ENCODE measurements around the gene DAPK2.
A peak's percentile ranks its signal among the peaks of the same experiment; 100 is the strongest.
"Not testable (repeated sequence)": the region's sequence is repeated elsewhere in the genome, so short reads cannot be mapped to it uniquely, and the experiment has no call there.

The DAPK2 gene

DNA sequence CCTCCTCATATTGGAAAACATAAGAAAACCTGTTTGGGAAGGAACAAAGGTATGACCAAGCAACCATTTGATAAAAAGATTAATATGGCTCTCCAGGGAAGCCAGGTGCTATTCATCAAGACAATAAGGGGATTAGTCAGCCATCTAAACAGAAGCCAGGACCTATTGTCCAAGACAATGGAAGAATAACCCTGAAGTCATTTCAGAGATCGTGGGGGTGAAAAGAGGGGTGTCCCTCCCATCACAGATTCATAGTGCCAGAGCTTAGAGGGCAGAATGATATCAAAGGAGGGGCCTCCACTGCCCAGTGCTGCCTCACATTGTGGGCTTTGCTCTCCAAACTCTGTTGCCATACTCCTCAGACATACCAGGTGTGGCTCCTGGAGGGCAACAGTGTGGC, 73.5 kb downstream of the DAPK2 start:
- no peak for DNase-seq (ENCODE audit: low read depth)

DNA sequence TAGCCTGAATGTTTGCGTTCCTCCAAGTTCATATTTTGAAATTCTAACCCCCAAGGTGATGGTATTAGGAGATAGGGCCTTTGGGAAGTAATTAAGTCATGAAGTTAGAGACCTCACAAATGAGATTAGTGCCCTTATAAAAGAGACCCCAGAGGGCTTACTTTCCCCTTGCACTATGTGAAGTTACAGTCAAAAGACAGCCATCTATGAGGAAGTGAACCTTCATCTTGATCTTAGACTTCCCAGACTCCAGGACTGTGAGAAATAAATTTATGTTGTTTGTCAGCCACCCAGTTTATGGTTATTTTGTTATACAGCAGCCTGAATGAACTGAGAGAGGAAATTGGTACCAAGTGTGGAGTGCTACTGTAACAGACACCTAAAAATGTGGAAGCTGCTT, 74.4 kb downstream of the DAPK2 start:
- DNase-seq (ENCODE audit: low read depth): no peak

DNA sequence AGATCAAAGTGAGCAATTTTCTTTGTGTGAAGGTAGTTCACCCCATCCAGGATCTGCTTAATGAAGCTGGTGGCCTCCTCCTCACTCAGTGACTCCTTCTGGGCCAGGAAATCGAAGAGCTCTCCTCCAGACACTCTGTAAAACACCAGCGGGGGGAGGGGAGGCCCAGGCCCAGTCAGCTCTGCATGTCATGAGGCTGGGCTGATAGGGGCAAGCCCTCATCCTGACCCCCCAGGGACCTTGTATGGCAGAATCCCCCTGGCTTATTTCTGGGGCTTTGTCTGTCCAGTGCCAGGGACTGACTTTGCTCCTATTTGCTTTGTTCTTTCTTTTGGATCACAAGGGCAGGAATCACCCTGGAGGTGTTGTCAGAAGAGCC, 74.9 kb downstream of the DAPK2 start:
- peak; percentile 36 for DNase-seq (ENCODE audit: low read depth)

DNA sequence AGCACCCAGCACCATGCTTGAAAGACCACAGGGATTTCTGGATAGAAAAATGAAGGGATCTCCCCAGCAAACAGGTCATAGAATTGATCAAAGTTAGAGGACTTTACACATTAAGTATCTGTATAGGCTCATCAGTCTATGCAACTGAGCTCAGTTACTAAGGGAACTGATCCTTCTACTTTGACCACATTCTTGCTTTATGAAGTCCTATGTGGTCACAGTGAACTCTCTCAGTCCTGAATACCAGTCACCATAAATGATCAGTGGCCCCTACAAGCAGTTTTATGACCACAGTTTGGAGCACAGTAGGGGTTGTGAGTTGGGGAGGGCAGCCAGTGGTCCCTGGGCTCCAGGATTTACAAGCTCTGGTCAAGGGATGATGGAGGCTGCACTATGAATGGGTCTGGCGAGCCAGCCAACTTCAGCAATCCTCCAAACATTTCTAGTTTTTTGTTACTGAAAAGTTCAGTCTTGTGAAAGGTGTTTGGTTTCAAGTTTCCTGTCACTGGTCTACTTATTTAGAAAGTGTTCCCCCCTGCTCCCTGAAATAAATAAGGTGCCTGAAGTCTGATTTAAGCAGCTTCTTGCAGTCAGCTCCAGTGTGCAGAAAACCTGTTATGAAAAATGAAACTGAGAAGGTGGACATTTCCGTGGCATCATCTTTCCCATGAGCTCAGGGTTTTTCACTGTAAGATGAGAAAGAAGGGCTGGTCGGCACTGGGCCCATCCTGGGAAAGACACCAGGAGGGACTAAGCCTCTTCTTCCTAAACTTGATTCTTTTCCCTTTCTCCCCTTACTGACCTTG, 75.5 kb downstream of the DAPK2 start:
- peak; percentile 47 for DNase-seq (ENCODE audit: low read depth)

DNA sequence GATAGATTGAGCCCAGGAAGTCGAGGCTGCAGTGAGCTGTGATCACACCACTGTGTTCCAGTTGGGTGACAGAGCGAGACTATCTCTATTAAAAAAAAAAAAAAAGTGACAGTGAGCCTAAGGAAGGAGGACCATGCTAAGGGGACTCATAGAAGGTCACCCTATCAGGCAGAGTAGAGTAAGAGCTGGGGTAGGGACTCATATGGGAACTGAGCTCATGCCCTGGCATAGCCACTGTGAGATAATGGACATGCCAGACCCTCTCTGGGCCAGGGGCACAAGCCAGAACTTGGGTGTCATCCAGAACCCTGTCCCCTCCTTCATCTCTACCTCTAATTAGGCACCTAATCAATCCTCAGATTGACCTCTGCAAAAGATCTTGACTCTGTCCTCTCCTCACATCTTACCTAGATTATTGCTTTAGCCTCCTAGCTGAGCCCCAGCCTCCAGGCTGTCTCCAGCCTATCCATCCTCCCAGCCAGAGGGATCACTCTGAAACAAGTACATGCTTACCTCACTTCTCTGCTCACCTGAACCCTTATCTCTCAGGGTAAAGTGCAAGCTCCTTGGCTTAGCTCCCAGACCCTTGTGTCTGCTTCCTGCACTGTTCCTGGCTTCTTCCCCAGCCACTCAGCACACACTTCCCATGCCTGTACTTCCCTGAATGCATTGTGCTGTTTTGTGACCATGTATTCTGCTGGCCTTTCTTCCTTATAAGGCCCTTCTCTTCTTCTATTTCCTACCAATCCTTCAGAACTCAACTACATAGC, 76.4 kb downstream of the DAPK2 start:
- peak; percentile 14 for DNase-seq (ENCODE audit: low read depth)

DNA sequence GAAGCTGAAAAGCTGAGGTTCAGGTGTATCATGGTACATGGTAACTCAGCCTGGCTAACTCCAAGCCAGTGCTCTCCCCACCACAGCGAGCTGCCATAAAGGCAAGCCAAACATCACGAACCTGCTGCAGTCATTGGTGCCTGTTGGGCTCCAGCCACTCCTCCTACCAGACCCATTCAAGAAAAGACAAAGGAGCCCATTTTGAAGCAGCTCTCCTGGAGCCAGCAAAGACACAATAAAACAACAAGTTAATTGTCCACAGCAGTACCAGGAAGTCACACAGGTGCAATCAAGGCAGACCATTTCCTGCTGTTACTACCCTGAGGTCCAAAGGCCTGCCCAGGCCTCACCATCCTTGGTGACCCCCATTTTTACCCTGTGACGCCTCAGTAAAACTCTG, 77.6 kb downstream of the DAPK2 start:
- no peak for DNase-seq (ENCODE audit: low read depth)

DNA sequence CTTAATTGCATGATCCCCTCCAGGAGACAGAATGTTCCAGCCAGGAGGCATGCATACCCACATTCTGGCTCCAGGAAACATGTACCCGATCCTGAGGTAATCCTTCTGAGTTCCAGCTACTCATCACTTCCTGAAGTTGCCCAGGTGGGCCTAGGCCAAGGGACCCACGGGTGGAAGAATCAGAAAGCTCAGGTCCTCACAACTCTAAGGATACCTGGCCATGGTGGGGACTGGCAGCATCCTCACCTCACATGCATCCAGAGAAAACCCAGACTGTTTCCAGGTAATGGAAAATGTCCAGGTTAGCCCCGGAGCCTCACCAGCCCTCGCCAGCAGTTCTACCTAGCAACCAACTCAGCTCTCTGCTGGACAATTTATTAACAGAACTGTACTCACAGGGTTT, 78.2 kb downstream of the DAPK2 start:
- no peak for DNase-seq (ENCODE audit: low read depth)

DNA sequence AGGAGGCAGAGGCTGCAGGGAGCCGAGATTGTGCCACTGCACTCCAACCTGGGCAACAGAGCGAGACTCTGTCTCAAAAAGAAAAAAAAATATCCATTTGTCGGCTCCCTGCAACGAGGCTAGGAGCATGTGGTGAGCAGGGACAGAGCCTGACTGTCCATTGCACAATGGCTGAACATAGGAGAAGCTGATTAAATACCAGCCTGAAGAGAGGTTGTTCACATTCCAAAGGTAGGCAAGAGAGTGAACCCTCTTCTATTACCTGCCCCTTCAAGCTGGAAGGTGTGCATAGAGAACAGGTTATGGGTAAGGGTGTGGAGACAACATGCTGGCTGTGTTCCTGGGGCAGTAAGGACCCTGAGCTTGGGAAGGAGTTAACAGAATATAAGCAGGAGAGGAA, 78.7 kb downstream of the DAPK2 start:
- no peak for DNase-seq (ENCODE audit: low read depth)

DNA sequence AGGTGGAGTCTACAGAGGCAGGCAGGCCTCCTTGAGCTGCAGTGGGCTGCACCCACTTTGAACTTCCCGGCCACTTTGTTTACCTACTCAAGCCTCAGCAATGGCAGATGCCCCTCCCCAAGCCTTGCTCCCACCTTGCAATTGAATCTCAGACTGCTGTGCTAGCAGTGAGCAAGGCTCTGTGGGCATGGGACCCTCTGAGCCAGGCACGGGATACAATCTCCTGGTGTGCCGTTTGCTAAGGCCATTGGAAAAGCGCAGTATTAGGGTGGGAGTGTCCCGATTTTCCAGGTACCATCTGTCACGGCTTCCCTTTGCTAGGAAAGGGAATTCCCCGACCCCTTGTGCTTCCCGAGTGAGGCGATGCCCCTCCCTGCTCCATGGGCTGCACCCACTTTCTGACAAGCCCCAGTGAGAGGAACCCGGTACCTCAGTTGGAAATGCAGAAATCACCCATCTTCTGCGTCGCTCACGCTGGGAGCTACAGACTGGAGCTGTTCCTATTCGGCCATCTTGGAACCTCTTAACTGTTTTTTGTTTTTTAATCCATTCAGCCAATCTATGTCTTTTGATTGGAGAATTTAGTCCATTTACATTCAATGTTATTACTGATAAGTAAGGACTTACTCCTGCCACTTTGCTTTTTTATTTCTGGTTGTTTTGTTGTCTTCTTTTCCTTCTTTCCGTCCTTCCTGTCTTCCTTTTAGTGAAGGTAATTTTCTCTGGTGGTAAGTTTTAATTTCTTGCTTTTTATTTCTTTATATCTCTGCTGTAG, 83.2 kb downstream of the DAPK2 start:
- not testable (repeated sequence) for DNase-seq (ENCODE audit: low read depth)

DNA sequence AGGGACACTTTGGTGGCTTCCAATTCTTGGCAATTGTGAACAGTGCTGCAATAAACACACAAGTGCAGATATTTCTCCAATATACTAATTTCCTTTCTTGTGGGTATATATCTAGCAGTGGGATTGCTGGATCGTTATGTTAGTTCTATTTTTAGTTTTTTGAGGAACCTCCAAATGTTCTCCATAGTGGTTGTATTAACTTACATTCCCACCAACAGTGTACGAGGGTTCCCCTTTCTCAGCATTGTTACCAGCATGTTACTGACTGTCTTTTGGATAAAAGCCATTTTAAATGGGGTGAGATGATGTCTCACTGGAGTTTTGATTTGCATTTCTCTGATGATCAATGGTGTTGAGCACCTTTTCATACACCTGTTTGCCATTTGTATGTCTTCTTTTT, 92.8 kb downstream of the DAPK2 start:
- DNase-seq (ENCODE audit: low read depth): no peak

DNA sequence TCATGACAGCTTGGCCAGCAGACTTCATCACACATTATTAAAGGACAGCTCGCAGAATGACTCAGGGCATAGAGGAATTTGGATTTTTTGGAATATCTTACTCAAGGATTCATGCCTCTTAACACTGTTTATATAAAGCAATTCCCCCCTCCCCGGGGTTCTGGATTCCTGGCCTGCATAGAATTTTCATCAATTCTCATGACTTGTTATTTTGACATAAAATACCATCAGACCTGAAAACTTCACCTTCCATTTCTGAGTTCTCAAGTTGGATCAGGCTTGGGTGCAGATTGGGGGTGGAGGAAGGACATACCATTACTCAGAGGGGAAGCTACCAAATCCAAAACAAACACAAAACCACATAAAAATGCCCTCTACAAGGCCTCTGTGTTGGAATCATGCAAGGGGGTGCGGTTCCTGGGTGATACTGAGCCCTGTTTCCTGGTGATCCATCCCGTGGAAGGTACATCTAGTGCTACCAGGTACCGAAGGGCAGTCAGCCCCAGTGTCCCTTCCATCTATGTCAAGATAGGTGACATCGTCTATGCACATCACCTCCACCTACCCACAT, 95.3 kb downstream of the DAPK2 start:
- DNase-seq (ENCODE audit: low read depth): peak; percentile 94

DNA sequence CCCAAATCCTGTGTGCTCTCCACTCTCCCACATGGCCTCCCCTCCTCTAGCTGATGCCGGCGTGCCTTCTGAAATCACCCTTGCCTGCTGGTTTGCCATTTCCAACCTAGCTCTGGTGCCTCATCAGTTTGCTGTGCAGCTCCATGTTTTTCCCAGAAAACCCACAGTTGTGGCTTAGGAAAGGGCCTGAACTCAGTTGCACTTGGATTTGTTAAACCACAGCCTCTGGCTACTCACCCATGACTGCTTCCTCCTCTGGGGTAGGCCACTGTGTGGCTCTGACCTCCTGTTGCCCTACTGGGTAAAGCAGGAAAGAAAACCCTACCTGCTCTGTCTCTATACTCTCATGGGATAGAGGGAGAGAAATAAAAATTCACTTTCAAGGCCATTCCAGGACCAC, 97.3 kb downstream of the DAPK2 start:
- peak; percentile 28 for DNase-seq (ENCODE audit: low read depth)

DNA sequence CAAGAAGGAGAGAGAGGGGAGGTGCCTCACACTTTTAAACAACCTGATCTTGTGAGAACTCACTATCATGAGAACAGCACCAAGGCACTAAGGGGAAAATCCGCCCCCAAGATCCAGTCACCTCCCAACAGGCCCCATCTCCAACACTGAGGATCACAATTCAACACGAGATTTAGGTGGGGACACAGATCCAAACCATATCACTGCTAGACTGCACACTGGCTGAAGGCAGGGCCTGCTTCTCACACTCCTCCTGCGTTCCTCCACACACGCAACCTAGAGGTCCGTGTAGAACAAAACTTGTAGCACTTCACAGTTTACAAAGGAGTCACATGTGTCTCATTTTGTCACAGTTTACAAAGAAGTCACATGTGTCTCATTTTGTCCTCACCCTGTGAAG, 97.8 kb downstream of the DAPK2 start:
- DNase-seq (ENCODE audit: low read depth): no peak

DNA sequence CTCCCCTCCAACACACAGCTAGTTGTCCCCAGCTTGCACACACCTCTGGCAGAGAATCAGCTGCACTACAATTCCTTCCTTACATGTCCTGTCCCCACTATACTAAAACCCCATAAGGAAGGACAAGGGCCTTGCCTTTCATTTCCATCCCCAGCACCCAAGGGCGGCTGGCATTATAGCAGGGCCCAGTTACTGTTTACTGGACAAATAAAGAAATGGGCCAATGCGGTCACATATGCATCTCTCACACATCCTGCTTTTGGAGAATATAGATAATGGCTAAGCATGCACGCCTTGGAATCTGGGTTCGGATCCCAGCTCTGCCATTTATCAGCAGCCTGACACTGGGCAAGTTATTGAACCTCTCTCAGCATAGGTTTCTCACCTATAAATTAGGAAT, 99.1 kb downstream of the DAPK2 start:
- no peak for DNase-seq (ENCODE audit: low read depth)

DNA sequence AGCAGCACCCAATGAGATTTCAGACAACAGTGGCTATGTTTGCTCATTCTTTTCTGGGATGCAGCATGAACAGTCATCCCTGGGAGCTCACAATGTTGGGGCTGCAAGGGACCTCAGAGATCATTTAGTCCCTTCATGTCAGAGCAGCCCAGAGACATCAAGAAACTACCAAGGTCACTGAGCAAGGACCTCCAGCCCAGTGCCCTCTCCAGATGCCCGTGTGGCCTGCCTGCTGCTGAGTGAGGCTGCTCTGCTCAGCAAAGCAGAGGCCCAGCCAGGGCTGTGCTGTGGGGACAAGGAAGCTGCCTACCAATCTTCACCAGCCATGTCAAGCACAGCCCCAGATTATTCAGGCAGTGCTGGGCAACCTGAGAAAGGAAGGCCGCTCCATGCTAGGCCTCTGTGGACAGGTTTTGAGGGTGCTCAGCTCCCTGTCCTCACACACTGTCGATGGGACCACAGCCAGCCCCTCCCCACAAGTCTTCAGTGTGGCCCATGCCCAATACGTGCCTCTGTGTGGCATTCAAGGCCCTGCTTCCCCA, 99.7 kb downstream of the DAPK2 start:
- no peak for DNase-seq (ENCODE audit: low read depth)

DNA sequence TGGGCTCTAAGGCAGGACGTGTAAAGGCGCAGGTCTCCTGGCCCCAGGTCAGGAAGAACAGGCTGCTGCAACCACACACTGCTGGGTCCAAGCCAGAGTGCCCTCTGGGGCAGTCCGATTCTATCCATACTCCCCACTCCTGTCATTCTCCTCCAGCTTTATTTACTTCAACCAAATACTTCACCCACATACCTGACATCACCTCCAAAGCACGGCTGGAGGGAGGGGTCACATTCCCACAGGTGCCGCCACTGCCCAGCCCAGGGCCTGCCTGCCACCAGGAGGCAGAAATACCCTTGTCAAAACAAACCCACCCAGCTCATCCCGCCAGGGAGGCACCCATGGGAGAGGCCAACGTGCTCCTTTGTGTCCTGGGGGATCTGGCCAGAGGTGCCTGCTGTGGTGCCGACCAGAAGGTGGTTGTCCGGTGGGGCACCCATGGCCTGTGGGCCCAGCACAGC, 100.4 kb downstream of the DAPK2 start:
- no peak for DNase-seq (ENCODE audit: low read depth)

DNA sequence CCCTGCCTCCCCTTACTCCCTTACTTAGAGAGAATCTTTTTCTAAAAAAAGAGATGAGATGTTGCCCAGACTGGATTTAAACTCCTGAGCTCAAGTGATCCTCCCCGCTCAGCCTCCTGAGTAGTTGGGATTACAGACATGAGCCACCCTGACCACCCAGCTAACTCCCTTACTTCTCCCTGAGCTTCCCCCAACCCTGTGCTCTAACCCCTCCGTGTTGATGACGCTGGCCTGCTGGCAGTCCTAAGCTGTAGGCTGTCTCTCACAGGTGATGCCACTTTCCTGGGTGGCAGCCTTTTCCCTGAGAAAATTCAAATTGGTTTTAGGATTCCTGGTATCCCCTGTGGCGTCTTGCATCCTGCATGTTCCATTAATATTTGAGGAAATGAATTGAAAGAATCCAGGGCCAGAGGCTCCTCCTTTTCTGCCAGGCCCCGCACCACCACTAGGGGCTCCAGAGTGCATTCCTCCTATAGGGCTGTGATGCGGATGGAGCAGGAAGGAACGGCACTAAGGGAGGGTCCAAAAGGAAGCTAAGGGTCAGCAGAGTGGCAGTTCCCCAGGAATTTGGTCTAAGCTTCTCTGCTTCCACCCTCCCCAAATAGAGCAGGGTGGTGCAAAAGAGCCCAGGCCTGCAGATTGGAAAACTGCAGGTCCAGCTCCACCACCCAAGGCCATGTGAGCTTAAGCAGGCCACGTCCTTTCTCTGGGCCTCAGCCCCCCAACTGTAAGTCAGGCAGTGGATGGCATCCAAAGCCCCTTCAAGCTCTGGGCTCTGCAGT, 101.1 kb downstream of the DAPK2 start:
- peak; percentile 64 for DNase-seq (ENCODE audit: low read depth)

DNA sequence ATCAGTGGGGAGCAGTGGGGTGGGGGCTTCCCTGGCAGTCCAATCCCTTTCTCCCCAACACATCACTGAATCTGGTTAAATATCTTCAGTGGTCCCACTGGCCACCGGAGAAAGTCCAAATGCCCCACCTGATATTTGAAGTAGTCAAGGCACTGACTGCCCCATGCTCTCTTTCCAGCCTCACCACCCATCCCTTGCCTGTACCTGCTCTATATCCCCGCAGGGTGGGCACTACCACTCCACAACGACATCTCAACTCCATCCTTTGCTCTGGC, 101.7 kb downstream of the DAPK2 start:
- DNase-seq (ENCODE audit: low read depth): no peak

DNA sequence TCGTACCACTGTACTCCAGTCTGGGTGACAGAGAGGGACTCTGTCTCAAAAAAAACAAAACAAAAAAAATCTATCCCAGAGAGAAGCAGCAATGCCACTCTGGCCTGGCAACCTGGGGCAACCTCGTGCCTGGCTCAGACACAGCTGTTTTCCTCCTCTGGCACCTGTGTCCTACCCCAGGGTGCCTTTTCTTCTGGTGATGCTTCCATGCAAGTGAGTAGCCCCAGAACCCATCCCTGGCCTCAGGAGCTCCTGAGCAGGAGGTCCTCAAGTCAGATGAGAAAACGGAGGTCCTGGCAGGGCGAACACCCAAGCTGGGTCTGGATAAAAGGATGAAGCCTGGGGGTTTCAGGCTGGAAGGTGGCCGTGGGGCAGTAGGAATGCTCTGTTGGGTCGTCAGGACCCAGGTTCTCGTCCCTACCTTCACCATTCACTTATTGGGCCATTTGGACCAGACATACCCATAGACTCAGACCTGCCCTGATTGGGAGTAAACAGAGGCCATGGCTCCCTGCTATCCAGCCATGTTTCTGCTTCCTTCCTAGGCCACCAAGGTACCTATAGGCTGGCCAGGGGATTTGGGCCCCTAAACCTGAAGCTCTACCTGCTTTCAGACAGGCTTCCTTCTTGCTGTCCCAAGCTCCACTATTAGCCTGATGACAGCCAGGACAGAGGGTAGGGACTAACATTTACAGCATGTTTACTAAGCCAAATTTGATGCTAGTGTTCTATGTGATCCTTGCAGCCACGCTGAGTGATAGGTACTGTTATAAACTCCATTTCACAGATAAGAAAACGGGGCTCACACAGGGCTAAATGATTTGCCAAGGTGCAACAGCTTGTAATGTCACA, 102.2 kb downstream of the DAPK2 start:
- DNase-seq (ENCODE audit: low read depth): no peak

DNA sequence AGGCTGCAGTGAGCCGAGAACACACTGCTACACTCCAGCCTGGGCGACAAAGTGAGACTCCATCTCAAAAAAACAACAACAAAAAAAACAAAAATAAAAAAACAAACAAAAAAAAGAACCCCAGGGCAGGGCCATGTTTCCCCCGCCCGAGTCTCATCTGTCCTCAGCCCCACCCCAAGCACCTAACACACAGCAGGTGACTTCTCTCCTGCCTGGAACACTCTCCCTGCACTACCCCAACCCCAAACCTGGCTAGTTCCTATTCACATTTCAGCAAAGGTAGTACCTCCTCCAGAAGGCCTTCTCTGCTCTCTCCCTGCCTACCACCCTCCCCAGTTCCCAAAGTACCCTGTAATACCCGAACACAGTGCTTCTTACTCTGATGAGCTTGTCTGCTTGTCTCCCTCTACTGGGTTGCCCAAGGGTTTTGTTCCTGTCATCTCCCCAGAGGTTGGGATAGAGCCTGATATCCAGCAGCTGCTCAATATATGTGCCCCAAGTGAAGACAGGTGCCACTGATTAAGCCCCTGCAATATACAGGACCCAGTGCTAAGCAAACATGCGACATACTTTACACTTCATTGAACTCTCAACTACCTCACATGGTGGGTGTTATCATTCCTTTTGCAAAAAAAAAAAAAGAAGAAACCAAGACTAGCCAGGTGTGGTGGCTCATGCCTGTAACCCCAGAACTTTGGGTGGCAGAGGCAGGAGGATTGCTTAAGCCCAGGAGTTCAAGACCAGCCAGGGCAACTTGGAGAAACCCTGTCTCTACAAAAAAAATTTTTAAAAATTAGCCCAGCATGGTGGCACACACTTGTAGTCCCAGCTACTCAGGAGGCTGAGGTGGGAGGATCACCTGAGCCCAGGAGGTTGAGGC, 103.6 kb downstream of the DAPK2 start:
- no peak for DNase-seq (ENCODE audit: low read depth)
